Endothelial cell of umbilical vein (primary cell): Measurements from ENCODE around the gene SCN11A. TPM values are rescaled to one million over a fixed set of nuclear protein-coding genes. Genes with fewer than 3 reads are reported as not detected.

ENCODE experiments used
- BruUV-seq: library from RNA; stranded (reverse); fragments of 400-500 nt; replicated peaks from 2 replicates; lab custom pipeline; 2021; lab: Mats Ljungman, UMichigan
- CTCF ChIA-PET: fragments of 300-600, 350-600 bp; sonication (Branson Sonifier 250); formaldehyde crosslinking; loops from one replicate; lab custom pipeline; 2021; ENCODE audit warnings: antibody characterized with exemption, inconsistent platforms; lab: Charles Lee
- POLR2A ChIA-PET: fragments of 300-600, 350-600 bp; sonication (Branson Sonifier 250); formaldehyde crosslinking; loops from one replicate; lab custom pipeline; 2021; ENCODE audit warnings: antibody characterized with exemption, inconsistent platforms; lab: Charles Lee
- DNase-seq: peaks from one replicate; pipeline ENCODE4 v3.0.0-alpha.2; 2011; ENCODE audit warnings: low read depth, low spot score
- FAIRE-seq: peaks from 2 replicates; lab custom pipeline; 2011; peaks lifted over from hg19 to GRCh38; lab: Jason Lieb, UNC
- H2AFZ ChIP-seq: 2 replicates; pipeline ENCODE4 v1.6.0; 2012; ENCODE audit warnings: low read depth, low read length, control low read depth, inconsistent platforms
- H3K27ac ChIP-seq: 2 replicates; pipeline ENCODE4 v1.5.1; 2011; ENCODE audit warnings: low read depth, mild to moderate bottlenecking, control low read depth, low read length, moderate library complexity; ENCODE audit not compliant: insufficient read depth
- H3K27me3 ChIP-seq, 2 experiments: 2 replicates each; pipeline versions ENCODE4 v1.6.0 to v1.6.1; 2011; ENCODE audit warnings: low read length in 2 of 2, mixed read lengths in 1 of 2; ENCODE audit not compliant: control insufficient read depth in 2 of 2, insufficient read depth in 2 of 2
- H3K36me3 ChIP-seq, 2 experiments: 2 replicates in 1 of 2; 3 replicates in 1 of 2; pipeline ENCODE4 v1.5.1; 2011; ENCODE audit warnings: low read length in 2 of 2, mild to moderate bottlenecking in 1 of 2, moderate library complexity in 1 of 2; ENCODE audit not compliant: control insufficient read depth in 2 of 2, insufficient read depth in 2 of 2; ENCODE audit errors: extremely low read depth in 1 of 2
- H3K4me1 ChIP-seq: 3 replicates; pipeline ENCODE4 v1.5.1; 2011; ENCODE audit warnings: mild to moderate bottlenecking, low read length; ENCODE audit not compliant: control insufficient read depth, insufficient read depth; ENCODE audit errors: extremely low read depth
- H3K4me2 ChIP-seq: 2 replicates; pipeline ENCODE4 v1.6.1; 2011; ENCODE audit warnings: low read length, control low read depth, mixed read lengths; ENCODE audit not compliant: insufficient read depth
- H3K4me3 ChIP-seq, 3 experiments: fragments of 200-600 bp in 1 of 3; sonication (generic), shearing (Covaris generic) in 1 of 3; replicated peaks in 1 of 3; 2 replicates each; pipeline ENCODE4 v1.5.1; 2011 to 2016; ENCODE audit warnings: control low read depth in 3 of 3, low read length in 3 of 3, mild to moderate bottlenecking in 2 of 3, inconsistent platforms in 1 of 3, low read depth in 1 of 3, moderate library complexity in 1 of 3; ENCODE audit not compliant: insufficient read depth in 1 of 3
- H3K79me2 ChIP-seq: 2 replicates; pipeline ENCODE4 v1.6.0; 2012; ENCODE audit warnings: low read length, inconsistent platforms; ENCODE audit not compliant: control insufficient read depth, insufficient read depth
- H3K9ac ChIP-seq: replicated peaks from 2 replicates; pipeline ENCODE3; 2011; ENCODE audit warnings: low read length, control low read depth; ENCODE audit not compliant: insufficient read depth; ENCODE audit errors: extremely low read depth
- H3K9me1 ChIP-seq: replicated peaks from 3 replicates; pipeline ENCODE4 v1.6.0; 2011; ENCODE audit warnings: mild to moderate bottlenecking, low read length; ENCODE audit not compliant: control insufficient read depth, insufficient read depth; ENCODE audit errors: extremely low read depth
- H3K9me3 ChIP-seq: replicated peaks from 2 replicates; pipeline ENCODE4 v1.5.1; 2012; ENCODE audit warnings: low read length, inconsistent platforms; ENCODE audit not compliant: control insufficient read depth, insufficient read depth
- H4K20me1 ChIP-seq: replicated peaks from 2 replicates; pipeline ENCODE3; 2011; ENCODE audit warnings: mild to moderate bottlenecking, low read length; ENCODE audit not compliant: control insufficient read depth, insufficient read depth; ENCODE audit errors: extremely low read depth
- CTCF ChIP-seq, 2 donors: IDR thresholded peaks; 1 replicate in 1 of 2; 2 replicates in 1 of 2; pipeline ENCODE4 v1.5.1; 2011; ENCODE audit warnings: low read length in 2 of 2, mild to moderate bottlenecking in 2 of 2, moderate library complexity in 2 of 2, control low read depth in 1 of 2, inconsistent platforms in 1 of 2, low read depth in 1 of 2; ENCODE audit not compliant: insufficient read depth in 1 of 2; ENCODE audit errors: extremely low read depth in 1 of 2
- EZH2 ChIP-seq: IDR thresholded peaks from 2 replicates; pipeline ENCODE4 v1.6.1; 2012; ENCODE audit warnings: borderline replicate concordance, low read depth, mild to moderate bottlenecking, moderate library complexity, low read length, inconsistent platforms; ENCODE audit not compliant: severe bottlenecking
- FOS ChIP-seq: IDR thresholded peaks from 2 replicates; pipeline ENCODE4 v1.6.1; 2011; ENCODE audit warnings: mild to moderate bottlenecking, low read length, moderate library complexity, borderline replicate concordance; ENCODE audit not compliant: insufficient read depth
- GATA2 ChIP-seq: IDR thresholded peaks from 2 replicates; pipeline ENCODE4 v1.7.0; 2011; ENCODE audit warnings: low read depth, mild to moderate bottlenecking, moderate library complexity, mixed read lengths, low read length; ENCODE audit not compliant: insufficient read length, insufficient read depth
- JUN ChIP-seq: IDR thresholded peaks from 2 replicates; pipeline ENCODE4 v1.6.1; 2011; ENCODE audit warnings: borderline replicate concordance, low read depth; ENCODE audit not compliant: insufficient read length, insufficient read depth
- MAX ChIP-seq: IDR thresholded peaks from 2 replicates; pipeline ENCODE4 v1.6.1; 2011; ENCODE audit not compliant: insufficient read depth, insufficient read length
- MYC ChIP-seq: IDR thresholded peaks from one replicate; pipeline ENCODE4 v1.6.1; 2011; ENCODE audit warnings: mild to moderate bottlenecking, low read depth, low read length
- POLR2A ChIP-seq: IDR thresholded peaks from 2 replicates; pipeline ENCODE4 v1.6.1; 2012; ENCODE audit warnings: low read depth, mild to moderate bottlenecking, control low read depth, low read length
- POLR2AphosphoS5 ChIP-seq: IDR thresholded peaks from 2 replicates; pipeline ENCODE4 v1.6.1; 2012; ENCODE audit warnings: low read depth, mild to moderate bottlenecking, control low read depth, low read length, moderate library complexity; ENCODE audit not compliant: insufficient read depth
- dilution Hi-C: fragments of 300-500 bp; cut with MboI; formaldehyde crosslinking; loops from one replicate; pipeline ENCODE4 v1.15.0; 2019; ENCODE audit warnings: low sequenced_read_pairs; ENCODE audit not compliant: extremely low pct_ligation_motif_present
- intact Hi-C: fragments of 100-400 bp; cut with micrococcal nuclease; formaldehyde crosslinking; loops from one replicate; pipeline ENCODE4 v1.10.0; 2022
- polyA plus RNA-seq, 4 experiments: library from polyadenylated mRNA; depleted of rRNA in 3 of 4; stranded (reverse) in 3 of 4; unstranded in 1 of 4; fragments of >200 nt; gene quantifications; 2 replicates each; pipeline versions ENCODE4 v1.2.1 to v1.2.3, GENCODE V29; 2011 to 2012; ENCODE audit warnings: missing spikeins in 1 of 4
- total RNA-seq: library from RNA; stranded (reverse); gene quantifications from 2 replicates; pipeline ENCODE4 v1.2.3, GENCODE V29; 2021

The SCN11A gene
- total and polyA plus RNA-seq, 2 donors (not counting 3 experiments of a cell fraction or from before 2014, with no cell fraction given), result 0.06 to 0.07 TPM

- Histone ChIP-seq H3K4me2 (no peak overlapping the region), H3K79me2 (peaks cover 1% of the 10 kb centered on the region), H3K27ac (no peak overlapping the region), H3K36me3 (no peaks in the 10 kb centered on the region), H3K9me3 (no peaks in the 10 kb centered on the region), H3K27me3 (peaks cover 7 to 8% of the 10 kb centered on the region in 2 experiments), H3K4me3 (no peak overlapping the region), H3K9ac (no peak overlapping the region), H3K4me1 (peaks cover 3% of the 10 kb centered on the region), H3K9me1 (no peaks in the 10 kb centered on the region), H4K20me1 (no peaks in the 10 kb centered on the region), H2AFZ (no peak overlapping the region)
- DNase-seq (no peak), FAIRE-seq (no peak)
- intact Hi-C loops, result loop anchor here (5.0 kb wide), 1 partner anchor 127 kb away; no protein-coding TSS in a partner anchor
- ChIA-PET POLR2A (no interaction called here), CTCF (interaction anchor here (1.0 kb wide), 1 partner anchor 20 kb away, joined by 4 read pairs; no protein-coding TSS in a partner anchor)
- dilution Hi-C loops, result no loop called here
- TF ChIP-seq GATA2 (no peak), POLR2A (no peak), FOS (no peak), POLR2AphosphoS5 (no peak), JUN (no peak), CTCF (IDR thresholded peaks at IDR 0.05; ENCODE audit: extremely low read depth in 1 of 2, insufficient read depth in 1 of 2, low read depth in 1 of 2, low read length in 2 of 2) (no peak), MAX (no peak), EZH2 (no peak), MYC (no peak)
- BruUV-seq, result no TSS peak
These were observed 1.7 kb downstream of the SCN11A start for GRCh38 chr3:39050029-39050428.
